HG03280 (cell line): ENCODE data around the gene AGBL4.

Experiments
- ATAC-seq: cut with Tn5 transposase; IDR thresholded peaks from one replicate; pipeline ENCODE4 v1.9.1; 2021; ENCODE audit warnings: mild to moderate bottlenecking, moderate library complexity; ENCODE audit not compliant: unreplicated experiment

The AGBL4 gene

DNA sequence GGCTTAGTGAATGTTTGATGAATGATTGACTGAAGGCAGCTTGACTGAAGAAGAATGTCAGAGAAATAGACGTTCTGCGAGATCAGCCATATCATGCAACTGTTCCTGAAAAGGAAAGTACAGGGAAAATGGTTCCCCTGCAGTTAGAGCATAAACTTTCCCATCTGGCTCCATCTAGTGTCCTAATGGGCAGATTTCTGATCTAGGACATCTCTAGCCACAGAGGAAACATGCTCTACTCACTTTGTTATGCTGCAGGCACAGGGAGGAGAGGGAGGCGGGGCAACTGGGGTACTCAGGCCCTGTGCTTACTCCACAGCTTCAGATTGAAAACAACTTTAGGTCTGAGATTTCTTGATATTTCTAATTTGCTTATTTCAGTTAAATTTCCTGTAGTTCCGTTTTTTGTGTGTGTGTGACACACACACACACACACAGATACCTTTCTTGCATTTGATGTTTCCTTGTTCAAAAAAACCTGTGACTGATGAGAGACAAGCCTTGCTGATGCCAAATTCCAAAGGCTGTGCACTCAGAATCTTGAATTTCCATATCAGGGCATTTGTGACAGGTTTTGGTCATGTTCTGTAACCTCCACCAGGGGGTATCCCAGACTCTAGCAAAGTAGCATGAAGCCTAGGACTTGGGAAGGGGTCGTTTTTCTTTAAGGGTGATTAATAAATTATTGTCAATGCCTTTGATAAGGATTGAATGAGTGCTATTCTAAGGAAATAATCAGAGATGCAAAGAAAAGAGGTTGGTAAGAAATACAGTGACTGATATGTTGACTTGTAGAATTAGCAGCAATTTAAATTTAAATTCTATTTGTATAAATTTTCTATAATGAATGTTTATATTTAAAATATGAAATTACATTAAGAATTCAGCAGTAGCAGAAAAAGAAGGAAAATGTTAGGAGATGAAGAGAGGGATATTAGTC lies 1107.4 kb downstream of the AGBL4 start:
- no peak for ATAC-seq

DNA sequence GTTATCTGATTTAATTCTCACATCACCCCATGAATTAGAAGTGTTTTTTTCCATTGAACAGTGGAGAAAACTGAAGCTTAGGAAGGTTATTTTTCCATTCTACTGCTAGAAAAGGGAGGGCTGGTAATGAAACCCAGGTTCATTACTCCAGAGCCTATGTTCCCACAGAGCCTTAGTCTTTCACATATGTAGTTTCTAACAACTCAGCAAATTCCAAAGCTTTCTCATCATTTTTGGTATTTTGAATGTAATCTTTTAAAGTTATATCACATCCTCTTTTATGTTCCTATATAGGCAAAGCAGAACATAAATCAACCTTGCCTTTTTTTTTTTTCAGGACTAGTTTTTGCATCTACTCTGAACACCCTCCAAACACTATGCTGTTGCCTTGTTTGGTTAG lies 1115.1 kb downstream of the AGBL4 start:
- ATAC-seq: no peak

DNA sequence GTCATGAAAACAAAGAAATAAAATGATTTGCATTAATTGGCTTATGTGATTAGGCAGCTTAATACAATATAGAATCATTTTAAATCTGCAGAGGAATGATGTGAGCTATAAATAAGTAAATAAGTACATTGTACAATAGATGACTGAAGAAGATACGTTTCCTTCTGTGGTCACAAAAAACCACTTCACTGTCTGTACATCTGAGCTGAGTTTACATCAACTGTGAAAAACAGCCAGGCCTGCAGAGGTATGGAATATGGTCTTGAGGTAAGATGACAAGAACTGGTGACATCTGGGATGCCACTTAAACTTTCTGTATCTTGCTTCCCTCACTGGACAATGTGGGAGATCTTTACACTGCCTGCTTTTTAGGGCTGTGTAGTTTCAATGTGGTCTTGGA lies 1117.0 kb downstream of the AGBL4 start:
- no peak for ATAC-seq

DNA sequence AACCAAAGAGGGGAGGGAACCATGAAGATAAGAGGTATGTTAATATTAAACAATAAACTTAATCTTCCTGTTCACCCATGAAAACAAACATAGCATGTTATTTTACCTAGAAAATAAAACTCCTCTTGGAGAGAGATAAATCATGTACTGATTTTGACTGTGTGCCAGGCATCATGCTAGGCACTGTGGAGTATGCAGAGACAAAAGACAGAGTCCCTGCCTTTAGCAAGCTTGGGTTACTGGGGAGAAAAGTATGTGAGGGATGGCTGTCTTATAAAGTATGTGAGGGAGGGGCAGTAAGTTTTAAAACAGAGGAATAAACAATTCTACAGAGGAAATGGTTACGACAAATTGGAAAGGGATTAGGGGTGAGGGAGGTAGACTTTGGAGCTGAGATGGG lies 1117.6 kb downstream of the AGBL4 start:
- ATAC-seq: no peak

DNA sequence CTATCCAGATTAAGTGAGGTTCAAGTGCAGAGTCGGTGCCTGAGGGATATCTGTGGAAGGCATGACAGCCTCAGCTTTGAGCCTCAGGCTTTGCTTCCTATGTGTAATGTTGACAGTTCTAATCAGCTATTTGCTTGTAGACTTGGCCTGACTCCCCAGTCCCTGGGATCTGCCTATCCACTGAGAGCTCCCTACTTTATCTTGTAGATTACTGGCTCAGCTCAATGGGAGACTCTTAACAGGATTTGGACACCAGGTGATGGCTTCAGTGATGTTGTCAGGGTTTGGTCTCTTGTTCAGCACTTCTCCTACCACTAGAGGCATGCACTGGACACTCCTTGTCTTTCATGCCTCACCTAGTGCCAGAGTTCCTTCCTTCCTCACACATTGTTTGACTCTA lies 1120.5 kb downstream of the AGBL4 start:
- no peak for ATAC-seq

DNA sequence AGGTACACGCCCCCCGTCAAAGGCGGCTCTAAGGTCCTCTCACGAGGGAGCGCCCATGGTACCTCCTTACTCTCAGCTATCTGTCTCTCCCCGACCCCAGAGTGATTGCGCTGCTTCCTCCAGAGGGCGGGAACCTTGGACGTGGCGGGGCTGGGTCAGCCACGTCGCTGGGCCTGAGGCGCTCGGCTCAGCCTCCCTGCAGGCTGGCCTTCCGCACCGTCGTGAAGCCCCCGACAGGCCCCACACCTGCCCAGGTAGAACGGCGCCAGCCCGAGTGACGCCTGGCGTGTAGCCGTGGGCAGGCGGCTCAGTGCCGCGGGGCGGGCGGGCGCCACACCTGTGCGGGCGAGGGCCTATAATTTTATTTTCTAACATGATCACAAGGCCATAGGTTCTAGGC lies 1124.9 kb downstream of the AGBL4 start:
- no peak for ATAC-seq

DNA sequence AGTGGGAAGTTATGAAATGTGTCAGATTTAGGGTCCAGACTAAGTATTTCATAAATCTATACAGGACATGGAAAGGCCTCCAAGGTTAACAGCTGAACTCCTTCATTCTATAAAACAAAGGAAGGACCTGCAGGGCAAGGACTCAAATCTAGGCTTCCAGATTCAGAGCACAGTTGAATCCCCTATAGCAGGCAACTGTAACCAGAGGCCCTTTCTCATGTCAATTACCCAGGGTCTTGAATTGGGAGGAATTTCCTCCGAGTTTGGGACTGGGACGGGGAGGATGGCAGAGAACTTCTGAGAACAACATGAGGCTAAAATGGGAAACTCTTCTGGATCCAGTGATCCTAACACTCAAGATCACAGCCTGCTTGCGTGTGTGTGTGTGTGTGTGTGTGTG lies 1134.1 kb downstream of the AGBL4 start:
- ATAC-seq: no peak

DNA sequence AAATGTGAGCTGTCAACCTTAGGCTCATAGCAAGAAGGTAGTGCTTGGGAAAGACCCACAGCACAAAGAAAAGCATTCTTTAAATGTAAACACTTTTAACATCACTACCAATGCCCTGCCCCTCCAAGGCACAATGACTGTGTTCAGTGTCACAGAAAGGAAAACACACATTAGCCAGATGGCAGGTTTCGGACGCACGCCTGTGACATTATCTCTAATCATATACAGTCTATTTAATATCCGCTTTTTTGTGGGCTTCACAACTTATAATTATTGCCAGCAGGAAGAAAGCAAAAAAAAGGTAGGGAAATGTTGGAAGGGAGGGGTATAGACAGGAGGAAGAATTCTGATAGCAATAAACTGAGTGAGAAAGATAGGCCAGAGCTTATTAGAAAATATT lies 1134.7 kb downstream of the AGBL4 start:
- no peak for ATAC-seq

DNA sequence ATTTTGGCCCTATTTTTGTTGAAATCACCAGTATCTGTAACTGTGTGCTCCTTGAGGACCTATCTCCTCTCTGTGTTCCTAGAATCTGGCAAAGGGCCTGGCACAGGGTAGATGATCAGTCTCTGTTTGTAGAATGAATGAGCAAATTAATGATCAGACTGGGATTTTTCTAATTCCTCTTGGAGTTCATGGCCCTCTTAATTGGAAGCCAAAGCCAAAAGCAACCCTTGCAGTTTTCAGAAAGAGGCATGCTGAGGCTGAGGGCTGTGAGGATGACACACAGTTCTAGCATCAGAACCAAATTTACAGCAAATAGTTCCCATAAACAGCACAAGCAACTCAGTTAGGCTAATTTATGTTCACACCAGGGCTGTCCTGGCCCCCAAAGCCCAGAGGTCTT lies 1136.0 kb downstream of the AGBL4 start:
- ATAC-seq: no peak

DNA sequence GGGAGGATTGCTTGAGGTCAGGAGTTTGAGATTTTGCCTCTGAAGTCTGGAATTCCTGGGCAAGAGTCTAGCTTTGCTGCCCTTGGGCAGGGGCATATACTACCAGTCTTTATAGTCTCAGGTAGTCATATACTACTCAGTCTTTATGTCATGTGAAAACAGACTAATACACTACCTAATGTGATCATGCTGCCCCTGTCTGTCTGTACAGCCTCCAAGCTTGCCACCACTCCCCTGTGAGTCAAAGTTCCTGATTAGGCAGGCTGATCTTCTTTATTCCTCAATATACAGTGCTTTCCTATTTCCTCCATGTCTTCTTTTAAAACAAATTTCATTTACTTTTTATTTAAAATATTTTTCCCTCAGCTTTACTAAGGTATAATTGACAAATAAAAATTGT lies 1141.7 kb downstream of the AGBL4 start:
- ATAC-seq: no peak

DNA sequence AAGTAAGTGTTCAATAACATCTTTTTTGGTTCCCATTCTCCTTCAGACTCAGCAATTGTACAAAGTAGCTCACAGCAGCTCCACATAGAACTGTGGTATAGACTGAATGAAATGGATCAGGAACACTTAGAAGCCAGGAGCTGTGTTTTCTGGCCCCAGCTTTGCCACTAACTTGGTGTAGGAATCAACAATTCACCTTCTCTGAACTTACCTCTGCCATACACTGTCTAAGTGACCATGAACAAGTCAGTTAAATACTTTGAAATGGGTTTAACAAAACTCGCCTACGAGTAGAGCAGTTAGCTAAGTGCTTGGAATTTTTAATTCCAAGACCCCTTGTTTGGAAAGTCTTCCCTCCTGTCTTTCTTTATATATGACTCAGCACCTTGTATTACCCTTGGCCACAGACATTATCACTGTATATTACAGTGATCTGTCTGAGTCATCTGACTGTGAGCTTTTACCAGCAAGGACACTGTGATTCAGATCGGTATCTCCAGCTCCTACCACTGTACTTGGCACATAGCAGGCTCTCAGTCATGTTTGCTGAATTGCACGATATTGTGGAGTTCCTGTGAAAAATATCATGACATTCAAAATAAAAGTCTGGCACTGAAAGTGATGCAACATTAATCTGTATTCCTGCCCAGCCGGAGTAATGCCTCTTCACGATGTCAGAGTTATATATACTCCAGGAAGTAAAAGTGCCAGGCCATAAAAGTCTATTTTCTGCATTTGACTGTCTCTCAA lies 1145.4 kb downstream of the AGBL4 start:
- no peak for ATAC-seq

DNA sequence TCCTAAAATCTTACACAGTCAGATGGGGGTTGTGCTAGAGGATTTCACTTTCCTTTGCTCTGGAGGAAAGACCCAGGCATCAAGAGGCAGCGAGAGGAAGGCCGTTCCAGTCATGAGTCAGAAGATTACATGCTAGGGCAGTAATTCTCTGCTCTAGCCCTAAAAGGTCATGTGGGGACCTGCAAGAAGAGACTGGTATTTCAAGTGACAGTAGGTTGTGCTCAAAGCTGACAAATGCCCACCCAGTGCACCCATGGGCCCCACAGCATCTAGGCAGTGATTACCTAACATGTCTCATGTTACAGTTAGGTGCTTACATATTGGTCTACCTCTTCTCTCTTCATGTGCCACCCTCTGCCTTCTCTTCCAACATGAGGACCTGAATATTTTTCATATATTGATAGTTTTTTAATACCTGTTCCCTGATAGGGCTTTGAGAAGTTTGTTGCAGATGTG lies 1147.4 kb downstream of the AGBL4 start:
- no peak for ATAC-seq

DNA sequence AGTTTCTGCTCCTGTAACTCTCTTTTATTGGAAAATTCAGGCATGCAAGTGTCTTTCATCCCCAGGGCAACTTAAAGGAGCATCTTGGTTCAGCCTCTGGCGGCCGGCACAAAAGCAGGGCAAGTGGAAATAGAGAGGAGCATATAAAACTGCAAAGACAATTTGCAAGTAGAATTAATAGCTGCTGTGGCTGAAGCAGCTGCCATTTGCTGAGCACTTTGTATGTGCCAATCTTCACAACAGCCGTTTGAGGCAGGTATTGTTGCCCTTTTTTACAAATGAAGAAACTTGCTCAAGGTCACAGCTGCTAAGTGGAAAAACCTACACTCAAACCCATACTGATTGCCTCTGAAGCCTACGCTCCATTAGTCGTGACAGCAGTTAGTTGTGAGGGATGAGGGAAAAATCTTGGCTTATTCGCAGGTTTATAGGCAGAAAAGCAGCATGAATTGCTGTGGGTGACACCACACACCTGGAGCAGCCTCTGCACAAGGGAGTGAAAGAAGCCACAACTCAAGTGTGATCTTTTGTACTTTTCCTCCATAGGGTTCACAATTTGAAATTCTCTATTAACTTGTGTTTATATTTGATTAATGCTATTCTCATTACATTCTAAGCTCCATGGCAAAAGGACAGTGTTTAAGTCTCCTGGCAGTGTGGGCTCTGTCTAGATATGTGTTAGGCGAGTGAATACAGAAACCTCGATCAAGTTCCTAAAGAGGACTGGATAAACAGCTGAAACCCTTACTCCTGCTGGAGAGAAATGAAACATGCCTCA lies 1148.0 kb downstream of the AGBL4 start:
- ATAC-seq: no peak

DNA sequence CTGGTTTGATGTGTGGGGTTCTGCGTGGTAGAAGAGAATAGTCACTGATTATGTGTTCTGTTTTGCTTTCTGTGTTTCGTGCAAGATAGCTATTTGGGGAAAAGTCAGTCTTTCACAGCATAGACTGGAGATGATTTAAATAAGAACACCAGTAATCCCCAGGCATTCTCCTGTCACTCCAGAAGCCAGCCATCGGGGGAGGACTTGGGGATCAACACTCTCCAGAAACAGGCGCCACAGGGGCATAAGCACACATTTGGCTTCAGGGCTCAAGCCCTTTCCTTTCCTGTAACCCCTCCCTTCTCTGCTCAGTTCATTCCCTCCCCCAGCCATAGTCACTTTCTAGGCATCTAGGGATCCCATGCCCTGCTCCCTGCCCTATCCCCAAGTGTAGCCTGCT lies 1149.8 kb downstream of the AGBL4 start:
- ATAC-seq: no peak

DNA sequence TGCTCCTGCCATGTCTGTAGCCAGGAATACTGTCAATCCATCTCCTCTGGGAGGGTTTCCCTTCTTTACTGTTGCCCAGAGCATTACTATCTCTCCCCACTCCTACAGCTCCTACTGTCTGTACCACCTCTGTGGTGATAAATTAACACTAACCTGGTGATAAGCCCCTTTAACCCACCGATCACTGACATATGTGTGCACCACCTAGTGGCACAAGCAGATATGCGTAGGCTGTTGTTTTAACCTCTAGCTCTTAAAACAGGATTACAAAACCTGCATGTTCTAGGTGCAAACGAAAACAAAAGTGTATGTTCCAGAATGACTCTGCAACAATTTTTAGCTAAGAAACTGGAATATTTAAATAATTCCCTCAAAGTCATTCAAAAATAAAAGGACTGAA lies 1153.2 kb downstream of the AGBL4 start:
- ATAC-seq: no peak

DNA sequence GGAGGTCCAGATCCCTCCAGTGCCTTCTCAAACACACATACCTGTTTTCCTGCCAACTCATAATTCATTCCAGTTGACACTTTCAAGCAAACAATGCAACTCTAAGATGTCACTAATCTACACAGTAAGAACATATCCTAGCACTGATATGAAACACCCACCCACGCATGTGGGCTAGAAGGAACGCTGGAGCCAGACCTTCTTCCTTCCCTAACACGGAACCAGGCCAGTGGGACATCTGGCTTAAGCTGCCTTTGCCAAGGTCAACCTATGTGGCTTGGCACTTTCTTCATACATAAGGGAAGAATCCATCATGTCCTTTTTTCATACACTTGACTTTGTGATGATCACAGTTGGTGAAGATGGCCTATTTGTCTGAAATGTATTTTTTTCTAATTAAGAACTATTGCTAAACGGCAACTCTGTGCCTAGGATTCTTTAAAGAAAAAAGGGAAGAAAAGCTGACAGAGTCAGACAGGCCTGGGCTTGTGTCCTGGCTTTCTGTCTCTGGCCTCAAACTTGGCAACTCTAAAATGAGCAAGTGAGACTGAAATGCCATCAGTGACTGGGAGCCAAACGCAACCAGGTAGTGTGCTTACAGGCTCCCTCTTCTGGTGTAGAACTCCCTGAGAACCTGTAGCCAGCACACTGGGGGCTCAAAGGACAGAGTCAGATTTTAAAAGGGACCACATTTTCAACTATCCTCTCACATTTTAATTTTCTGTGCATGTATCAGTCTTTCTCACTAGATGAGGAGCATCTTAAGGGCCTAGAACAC lies 1154.4 kb downstream of the AGBL4 start:
- no peak for ATAC-seq

DNA sequence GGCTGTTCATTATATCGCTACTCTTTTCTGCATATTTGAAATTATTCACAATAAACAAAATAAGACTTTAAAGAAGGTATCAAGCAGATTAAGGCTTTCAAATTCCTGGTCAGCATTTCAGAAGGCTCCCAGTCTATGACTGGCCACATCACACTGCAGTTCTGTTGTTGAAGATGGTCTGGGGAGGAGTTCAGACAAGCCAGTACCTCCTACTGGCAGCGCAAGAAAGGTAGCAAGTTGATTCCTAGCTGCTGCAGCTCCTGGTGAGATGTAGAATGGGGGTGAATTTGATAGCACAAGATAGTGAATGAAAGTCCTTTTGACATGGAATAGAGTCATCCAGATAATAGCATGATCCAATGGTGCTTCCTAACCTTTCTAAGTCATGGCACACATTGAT lies 1158.8 kb downstream of the AGBL4 start:
- no peak for ATAC-seq

DNA sequence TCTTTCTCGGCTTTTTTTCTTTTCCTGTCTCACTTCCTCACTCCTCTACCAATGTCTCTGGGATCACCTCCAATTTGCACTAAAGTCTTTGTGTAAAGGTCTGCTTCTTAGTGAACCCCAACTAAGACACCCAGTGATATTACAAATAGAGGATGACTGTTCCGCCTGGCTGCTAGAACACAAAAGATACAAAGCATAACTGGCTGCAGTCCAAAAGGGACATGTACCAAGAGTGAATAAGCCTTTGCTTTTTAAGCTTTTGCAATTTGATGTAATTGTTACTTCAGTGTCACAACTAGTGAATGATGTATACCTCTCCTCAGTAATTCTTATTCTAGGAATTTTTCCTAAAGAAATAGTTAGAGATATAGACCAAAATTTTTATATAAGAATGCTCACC lies 1164.3 kb downstream of the AGBL4 start:
- no peak for ATAC-seq

DNA sequence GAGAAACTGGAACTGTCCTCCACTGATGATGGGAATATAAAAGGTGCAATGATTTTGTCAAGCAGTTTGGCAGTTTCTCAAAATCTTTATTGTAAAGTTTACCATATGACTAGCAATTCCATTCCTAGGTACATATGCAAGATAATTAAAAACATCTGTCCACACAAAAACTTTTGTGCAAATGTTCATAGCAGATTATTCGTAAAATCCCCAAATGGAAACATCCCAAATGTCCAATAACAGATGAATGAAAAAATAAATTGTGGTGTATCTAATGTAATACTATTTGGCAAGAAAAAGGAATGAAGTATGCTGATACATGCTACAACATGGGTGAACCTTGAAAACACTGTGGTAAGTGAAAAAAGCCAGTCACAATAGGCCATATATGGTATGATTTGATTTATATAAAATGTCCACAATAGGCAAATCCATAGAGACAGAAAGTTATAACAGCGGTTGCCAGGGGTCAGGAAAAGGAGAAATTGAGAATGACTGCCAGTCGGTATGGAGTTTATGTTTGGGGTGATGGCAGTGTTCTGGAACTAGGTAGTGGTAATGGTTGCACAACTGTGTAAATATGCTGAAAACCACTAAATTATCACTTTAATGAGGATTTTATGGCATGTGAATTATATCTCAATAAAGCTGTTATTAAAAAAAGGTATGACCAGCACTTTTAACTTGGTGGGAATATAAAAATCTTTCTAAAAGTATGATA lies 1165.4 kb downstream of the AGBL4 start:
- ATAC-seq: no peak

DNA sequence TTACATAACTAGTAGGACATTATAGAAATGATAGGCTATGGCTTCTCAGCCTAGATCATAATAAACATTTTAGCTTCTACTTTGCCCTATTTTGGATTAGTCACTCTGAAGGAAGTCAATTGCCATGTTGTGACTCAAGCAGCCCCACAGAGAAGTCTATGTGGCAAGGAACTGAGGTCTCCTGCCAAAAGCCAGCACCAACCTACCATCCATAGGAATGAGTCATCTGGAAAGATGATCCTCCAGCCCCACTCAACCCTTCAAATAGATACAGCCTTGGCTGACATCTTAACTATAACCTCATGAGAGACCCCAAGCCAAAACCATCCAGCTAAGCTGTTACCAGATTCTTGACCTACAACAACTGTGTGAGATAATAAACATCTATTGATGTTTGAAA lies 1170.7 kb downstream of the AGBL4 start:
- no peak for ATAC-seq
